ENCODE data around the gene SGPP1.

The SGPP1 gene

DNA sequence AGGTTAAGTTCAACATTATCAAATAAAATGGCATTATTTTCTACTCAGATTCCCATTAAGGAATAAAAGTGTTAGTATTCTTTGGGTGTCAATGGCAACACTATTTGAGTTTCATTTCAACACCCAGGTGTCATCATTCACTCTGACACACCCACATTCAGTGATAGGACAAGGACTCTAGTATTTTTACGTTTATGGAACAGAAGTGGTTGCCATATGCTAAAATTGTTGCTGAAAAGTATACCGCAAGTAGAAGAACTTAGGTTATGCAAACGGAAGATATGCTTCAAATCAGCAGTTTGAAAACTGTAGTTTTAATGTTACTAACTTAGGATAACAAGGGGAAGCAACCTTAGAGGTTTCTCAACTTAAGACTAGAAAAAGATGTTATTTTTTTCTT is 20.0 kb upstream of the SGPP1 start:
- H3K4me3 ChIP-seq (ENCODE audit: low read depth, low read length), result no peak overlapping the region
- no peak for DNase-seq (ENCODE audit: low read depth)
- in situ Hi-C loops (cut with HindIII; ENCODE audit: low sequenced_read_pairs), result no loop called here
- TF ChIP-seq, protein P1, sequence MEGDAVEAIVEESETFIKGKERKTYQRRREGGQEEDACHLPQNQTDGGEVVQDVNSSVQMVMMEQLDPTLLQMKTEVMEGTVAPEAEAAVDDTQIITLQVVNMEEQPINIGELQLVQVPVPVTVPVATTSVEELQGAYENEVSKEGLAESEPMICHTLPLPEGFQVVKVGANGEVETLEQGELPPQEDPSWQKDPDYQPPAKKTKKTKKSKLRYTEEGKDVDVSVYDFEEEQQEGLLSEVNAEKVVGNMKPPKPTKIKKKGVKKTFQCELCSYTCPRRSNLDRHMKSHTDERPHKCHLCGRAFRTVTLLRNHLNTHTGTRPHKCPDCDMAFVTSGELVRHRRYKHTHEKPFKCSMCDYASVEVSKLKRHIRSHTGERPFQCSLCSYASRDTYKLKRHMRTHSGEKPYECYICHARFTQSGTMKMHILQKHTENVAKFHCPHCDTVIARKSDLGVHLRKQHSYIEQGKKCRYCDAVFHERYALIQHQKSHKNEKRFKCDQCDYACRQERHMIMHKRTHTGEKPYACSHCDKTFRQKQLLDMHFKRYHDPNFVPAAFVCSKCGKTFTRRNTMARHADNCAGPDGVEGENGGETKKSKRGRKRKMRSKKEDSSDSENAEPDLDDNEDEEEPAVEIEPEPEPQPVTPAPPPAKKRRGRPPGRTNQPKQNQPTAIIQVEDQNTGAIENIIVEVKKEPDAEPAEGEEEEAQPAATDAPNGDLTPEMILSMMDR (IDR thresholded peaks at IDR 0.05; ENCODE audit: low read depth, low read length, missing control alignments), result no peak

DNA sequence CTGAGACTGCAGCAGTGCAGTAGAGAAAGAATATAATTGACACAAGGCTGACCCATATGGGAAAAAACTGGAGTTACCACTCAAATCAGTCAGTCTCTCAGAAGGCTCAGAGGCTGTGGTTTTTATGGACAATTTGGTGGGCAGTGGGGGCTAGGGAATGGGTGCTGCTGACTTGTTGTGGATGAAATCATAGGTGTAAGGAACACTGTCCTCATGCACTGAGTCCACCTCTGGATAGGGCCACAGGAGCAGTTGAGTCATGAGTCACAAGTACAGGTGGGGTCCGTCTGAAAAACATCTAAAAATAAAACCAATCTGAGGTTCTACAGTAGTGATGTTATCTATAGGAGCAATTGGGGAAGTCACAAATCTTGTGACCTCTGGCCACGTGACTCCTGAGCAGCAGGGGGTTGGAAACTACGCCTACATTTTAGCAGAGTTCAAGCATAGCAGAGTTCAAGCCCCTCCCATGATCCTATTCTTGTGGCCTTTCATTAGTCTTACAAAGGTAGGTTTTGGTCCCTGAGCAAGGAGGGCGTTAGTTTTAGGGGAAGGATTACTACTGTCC is 18.1 kb upstream of the SGPP1 start:
- DNase-seq (ENCODE audit: low read depth), result no peak
- in situ Hi-C loops (cut with HindIII; ENCODE audit: low sequenced_read_pairs), result no loop called here
- TF ChIP-seq, protein P1 (IDR thresholded peaks at IDR 0.05; ENCODE audit: low read depth, low read length, missing control alignments), result no peak
- no peak overlapping the region for H3K4me3 ChIP-seq (ENCODE audit: low read depth, low read length)

DNA sequence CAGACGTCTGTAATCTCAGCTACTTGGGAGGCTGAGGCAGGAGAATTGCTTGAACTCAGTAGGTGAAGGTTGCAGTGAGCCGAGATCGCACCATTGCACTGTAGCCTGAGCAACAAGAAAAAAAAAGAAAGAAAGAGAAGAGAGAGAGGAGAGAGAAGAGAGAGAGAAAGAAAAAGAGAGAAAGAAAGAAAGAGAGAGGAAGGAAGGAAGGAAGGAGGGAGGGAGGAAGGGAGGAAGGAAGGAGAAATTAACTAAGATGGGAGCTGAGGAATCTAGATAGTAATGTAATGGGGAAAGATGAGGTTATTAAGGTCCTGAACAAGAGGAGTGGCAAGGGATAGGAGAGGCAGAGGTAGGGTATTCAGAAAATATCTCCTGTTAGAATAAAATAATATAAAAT is 17.4 kb upstream of the SGPP1 start:
- TF ChIP-seq, protein P1 (IDR thresholded peaks at IDR 0.05; ENCODE audit: low read depth, low read length, missing control alignments), result no peak
- in situ Hi-C loops (cut with HindIII; ENCODE audit: low sequenced_read_pairs), result no loop called here
- no peak overlapping the region for H3K4me3 ChIP-seq (ENCODE audit: low read depth, low read length)

DNA sequence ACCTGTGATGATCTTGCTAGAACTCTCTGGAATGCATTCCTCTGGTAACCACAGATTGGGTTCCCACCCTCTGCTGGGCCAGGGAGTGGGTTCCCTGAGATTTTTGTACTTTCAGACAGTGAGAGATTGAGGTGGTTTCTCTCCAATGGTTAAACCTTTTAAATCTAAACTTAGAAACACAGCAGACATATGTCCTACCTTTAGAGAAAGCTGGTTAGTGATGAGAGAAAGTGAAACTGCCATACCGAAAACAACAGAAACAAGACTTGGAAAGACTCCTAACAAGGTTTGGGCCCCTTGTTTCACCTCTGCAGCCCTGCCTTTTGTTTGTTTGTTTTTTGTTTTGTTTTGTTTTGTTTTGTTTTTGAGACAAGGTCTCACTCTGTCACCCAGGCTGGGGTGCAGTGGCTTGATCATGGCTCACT is 9.7 kb upstream of the SGPP1 start:
- DNase-seq (ENCODE audit: low read depth), result no peak
- TF ChIP-seq, protein P1 (IDR thresholded peaks at IDR 0.05; ENCODE audit: low read depth, low read length, missing control alignments), result no peak
- in situ Hi-C loops (cut with HindIII; ENCODE audit: low sequenced_read_pairs), result no loop called here
- no peak overlapping the region for H3K4me3 ChIP-seq (ENCODE audit: low read depth, low read length)

More for the DNA sequence above, 17.4 kb upstream of the SGPP1 start:
- DNase-seq (ENCODE audit: low read depth), result no peak

DNA sequence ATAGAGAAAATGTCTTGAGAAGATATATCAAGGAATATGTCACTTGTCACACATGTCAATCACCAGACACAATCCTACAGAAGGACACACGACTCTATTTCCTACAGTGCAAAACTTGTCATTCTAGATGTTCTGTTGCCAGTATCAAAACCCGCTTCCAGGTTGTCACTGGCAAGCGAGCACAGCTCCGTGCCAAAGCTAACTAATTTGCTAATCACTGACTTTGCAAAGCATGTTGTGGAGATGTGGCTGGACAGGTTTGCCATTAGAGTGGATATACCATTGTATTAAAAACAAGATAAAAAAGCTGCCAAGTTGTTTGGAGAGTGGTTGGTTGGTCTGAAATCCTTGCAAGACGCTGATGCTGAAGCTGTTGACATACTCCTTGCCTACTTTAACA is 7.9 kb upstream of the SGPP1 start:
- in situ Hi-C loops (cut with HindIII; ENCODE audit: low sequenced_read_pairs), result no loop called here
- TF ChIP-seq, protein P1 (IDR thresholded peaks at IDR 0.05; ENCODE audit: low read depth, low read length, missing control alignments), result no peak
- DNase-seq (ENCODE audit: low read depth), result no peak
- H3K4me3 ChIP-seq (ENCODE audit: low read depth, low read length), result no peak overlapping the region

DNA sequence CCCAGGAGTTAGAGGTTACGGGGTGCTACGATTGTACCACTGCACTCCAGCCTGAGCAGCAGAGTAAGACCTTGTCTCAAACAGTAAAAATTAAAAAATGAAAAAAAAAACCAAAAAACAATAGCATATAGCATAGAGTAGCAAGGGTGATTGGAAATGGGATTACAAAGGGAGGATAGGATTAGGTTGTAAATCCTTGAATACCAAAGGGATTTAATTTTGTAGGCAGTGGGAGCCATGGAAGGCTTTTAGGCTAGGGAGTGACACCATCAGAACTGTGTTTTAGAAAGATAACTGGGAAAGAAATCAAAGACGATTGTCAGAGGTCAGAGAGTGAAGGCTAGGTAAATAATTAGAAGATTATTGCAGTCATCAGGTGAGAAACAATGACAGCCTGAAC is 2.8 kb upstream of the SGPP1 start:
- in situ Hi-C loops (cut with HindIII; ENCODE audit: low sequenced_read_pairs), result no loop called here
- no peak for DNase-seq (ENCODE audit: low read depth)
- no peak overlapping the region for H3K4me3 ChIP-seq (ENCODE audit: low read depth, low read length)
- TF ChIP-seq, protein P1 (IDR thresholded peaks at IDR 0.05; ENCODE audit: low read depth, low read length, missing control alignments), result no peak
